ENCODE results near the gene HTT.
"Not testable (repeated sequence)": the region's sequence is repeated elsewhere in the genome, so short reads cannot be mapped to it uniquely, and the experiment has no call there.

The HTT gene

DNA sequence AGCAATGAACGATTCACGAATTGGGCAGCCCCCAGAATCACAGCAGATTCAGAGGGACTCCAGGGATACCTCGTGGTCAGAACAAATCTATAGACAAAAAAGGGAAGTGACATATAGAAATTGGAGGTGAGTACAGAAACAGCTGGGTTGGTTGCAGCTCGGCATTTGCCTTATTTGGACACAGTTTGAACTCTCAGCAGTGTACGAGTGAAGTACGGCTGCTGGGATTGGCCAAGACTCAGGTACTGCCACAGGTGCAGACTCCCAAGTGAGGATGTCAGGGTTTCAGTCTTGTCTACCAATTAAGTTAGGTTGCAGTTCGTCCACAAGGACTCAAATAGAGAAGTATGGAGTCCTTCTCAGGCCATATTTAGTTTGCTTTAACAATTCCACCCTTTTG, 28.3 kb upstream of the HTT start:
- DNase-seq (ENCODE audit: low spot score) = no peak

DNA sequence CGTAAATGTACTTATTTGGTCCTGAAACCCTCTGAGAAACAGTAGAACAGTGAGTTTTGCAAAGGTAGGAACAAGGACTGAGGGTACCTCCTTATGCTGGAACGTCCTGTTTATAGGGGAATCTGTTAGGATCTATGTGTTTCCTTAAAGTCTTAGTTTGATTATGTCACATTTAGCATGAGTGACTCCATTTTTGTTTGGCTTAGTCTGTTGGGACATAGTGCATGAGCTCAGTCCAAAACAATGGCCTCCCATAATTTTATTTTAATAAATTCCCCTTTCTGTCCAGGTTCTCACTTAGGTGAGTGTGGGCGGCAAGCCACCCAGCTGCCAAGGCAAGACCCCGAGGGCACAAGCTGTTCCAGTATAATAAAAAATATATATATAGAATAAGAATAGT, 27.9 kb upstream of the HTT start:
- no peak for DNase-seq (ENCODE audit: low spot score)

DNA sequence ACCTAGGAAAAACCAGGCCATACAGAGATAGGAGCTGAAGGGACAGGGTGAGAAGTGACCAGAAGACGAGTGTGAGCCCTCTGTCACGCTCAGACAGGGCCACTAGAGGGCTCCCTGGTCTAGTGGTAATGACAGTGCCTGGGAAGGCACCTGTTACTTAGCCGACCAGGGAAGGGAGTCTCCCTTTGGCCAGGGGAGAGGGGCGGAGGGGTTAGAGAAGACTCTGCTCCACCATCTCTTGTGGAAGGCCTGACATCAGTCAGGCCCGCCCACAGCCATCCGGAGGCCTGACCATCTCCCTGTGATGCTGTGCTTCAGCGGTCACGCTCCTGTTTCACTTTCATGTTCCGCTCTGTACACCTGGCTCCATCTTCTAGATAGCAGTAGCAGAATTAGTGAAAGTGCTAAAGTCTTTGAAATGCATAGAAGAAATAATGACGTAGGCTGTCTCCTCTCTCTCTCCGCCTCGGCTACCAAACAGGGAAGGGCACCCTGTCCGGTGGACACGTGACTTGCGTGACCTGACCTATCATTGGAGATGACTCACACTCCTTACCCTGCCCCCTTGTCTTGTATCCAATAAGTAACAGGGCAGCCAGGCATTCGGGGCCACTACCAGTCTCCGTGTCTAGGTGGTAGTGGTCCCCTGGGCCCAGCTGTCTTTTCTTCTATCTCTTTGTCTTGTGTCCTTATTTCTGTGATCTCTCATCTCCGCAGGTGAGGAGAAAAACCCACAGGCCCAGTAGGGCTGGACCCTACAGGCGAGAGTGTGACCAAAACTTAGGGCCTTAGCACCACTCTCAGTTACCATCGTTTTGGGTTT, 26.8 kb upstream of the HTT start:
- DNase-seq (ENCODE audit: low spot score) = peak; percentile 66

DNA sequence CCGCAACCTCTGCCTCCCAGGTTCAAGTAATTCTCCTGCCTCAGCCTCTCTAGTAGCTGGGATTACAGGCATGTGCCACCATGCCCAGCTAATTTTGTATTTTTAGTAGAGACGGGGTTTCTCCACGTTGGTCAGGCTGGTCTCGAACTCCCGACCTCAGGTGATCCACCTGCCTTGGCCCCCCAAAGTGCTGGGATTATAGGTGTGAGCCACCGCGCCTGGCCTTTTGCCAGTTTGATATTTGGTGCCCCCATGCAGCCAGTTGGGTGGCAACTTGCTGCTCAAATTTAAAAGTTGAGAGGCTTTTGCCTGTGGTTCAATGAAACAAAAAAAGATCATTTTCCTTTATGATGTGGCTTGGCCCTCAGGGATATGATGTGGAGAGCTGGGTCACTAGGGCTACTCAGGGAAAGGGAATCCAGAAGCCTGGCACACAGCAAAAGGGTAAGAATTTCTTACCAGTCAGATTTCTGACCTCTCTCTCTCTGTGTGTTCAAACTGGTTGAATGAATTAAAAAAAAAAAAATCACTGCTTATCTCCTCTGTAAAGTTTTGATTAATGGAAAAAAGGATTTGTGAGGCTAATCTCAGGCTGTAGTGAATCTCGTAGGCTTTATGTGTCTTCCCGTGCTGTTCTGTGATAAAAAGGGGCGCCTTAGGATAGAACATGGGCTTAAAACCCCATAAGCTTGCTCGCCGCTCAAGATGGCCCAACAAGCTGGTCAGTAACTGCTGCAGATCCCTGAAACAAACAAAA, 23.2 kb upstream of the HTT start:
- not testable (repeated sequence) for DNase-seq (ENCODE audit: low spot score)

DNA sequence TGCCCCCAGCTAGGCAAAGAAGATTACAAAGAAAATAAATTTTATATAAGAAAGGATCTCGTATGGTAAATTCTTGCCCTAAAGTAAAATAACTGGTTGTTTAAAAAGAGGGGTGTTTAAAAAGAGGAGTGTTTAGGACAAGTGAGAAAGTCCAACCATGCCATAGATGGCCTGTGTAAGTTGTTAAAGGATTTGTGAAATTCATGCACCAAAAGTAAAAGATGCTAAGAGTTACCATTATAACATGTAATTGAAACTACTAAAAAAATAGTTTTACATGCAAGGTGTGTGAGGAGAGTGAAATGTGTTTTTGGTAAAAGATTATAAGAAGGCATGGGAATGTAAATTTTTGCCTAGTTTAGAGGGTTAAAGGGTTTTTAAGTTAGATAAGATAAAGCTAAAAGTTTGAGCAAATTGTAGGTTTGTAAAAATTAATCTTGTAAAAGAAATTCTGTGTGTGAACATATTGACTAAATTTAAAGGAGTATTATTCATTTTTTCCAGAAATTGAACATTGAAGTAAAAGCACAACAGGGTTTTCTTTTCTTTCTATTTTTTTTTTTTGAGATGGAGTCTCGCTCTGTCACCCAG, 20.2 kb upstream of the HTT start:
- no peak for DNase-seq (ENCODE audit: low spot score)

DNA sequence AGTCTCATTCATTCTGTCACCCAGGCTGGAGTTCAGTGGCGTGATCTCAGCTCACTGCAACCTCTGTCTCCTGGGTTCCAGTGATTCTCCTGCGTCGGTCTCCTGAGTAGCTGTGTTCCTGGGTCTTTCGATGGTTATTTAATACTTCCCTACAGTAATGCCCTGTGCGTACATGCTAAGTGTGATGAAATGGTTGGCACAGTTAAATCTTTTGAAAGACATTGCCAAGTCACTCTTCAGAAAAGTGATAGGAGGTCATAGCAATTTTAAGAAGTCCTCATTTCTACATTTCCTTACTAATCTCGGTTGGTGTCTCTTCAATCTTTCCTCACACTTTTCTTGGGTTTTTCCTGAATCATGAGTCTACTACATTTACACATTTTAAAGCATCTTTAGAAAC, 14.5 kb upstream of the HTT start:
- no peak for DNase-seq (ENCODE audit: low spot score)

DNA sequence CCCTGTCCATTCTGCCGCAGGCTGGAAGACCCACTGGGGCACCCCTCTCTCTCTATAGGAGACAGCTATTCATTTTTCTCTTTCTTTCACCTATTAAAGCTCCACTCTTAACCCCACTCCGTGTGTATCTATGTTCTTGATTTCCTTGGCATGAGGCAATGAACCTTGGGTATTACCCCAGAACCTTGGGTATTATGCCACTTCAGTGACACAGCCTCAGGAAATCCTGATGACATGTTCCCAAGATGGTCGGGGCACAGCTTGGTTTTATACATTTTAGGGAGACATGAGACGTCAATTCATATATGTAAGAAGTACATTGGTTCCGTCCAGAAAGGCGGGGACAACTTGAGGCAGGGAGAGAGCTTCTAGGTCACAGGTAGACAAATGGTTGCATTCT, 13.5 kb upstream of the HTT start:
- no peak for DNase-seq (ENCODE audit: low spot score)

DNA sequence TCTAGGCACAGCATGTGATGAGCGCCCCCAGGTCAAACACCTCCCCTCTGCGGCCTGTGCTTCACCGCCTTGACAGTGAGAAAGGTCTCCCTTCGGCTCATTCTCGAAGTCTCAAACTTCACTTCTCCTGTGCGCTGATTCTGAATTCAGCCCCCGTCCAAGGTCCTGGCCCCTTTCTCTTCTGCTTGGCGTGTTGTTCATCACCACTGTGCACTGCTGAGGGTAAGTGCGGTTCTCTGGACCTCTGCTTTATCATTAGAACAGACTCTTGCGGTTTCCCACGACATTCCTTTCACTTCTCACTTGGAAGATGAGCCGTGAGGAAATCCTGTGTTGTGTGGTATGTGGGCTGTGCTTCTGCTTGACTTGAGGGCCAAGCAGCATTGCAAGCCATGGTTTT, 12.0 kb upstream of the HTT start:
- DNase-seq (ENCODE audit: low spot score) = no peak

DNA sequence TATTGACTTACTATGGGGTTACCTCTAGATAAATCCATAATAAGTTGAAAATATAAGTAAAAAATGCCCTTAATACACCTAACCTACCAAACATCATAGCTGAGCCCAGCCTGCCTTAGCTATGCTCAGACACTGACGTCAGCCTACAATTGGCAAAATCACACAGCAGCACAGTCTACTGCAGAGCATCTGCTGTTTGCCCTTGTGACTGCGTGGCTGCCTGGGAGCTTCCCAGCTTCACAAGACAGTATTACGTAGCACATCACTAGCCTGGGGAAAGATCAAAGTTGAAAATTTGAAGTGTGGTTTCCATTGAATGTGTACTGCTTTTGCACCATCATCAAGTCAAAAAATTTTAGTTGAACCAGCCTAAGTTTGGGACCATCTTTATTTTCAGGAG, 8.9 kb upstream of the HTT start:
- no peak for DNase-seq (ENCODE audit: low spot score)

DNA sequence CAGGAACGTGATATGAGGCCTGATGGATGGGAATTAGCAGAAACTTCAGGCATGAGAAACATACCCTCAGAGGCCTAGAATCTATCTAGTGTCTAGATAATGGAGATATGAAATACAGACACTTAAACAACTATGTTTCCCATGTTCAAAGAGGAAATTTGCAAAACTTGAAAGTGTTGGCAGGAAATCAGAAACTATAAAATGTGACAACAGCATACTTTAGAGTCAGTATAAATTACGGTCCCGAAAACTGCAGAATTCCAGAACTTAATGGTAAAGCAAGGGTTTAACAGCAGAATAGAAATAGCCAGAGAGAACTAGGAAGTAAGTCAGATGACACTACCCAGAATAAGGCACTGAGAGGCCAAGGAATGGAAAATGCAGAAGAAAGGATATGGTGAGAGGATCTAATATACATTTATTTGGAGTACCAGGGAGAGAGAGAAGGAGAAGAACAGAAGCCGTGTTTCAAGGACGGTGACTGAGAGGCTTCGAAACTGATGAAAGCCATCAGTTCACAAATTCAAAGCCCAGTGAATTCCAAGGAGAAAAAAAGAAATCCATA, 7.6 kb upstream of the HTT start:
- no peak for DNase-seq (ENCODE audit: low spot score)

DNA sequence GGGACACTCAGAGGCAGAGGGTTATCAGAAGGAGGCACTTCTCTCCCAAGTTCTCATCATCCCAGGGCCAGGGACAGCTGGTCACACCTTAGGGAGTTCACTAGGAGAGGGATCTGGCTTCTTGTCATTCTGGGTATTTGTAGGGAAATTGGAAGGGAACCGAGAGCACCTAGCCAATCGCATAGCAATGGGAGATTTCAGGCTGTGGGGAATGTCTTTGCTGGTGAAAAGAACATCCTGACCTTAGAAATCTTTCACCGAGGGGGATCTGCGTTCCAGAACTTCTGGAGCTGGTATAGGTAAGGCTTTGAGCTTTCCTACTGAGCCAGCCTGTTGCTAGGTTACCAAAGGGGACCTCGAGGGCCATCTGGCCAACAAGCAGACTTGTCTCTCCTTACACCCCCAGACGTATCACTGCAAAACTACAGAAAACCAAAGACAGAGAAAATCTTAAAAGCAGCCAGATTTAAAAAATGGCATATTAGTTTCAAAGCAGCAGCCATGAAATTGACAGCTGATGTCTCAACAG, 6.9 kb upstream of the HTT start:
- DNase-seq (ENCODE audit: low spot score) = no peak

DNA sequence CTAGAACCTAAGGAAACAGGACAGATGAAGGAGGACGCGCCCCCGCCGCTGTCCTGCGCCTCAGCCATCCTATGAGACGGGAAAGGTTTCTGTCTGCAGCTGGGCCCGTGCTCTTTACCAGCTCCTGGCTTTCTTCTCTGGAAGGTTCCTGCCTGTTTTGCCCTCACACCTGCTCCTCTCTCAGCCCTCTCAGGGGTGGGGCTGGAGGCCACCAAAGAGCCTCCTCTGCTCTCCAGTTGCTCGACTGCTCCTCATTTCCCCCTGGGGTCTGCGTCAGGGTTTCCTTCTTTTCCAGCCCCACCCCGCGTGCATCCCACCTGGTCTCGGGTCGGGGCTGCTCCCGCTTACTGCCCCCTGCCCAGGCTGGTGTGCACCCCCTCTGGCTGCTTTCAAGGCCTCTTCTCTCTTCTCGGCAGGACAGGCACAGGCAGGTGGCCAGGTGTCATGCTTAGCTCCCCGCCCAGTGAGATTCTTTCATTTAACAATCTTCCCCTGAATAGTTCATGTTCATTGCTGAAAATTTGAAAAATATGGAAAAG, 4.8 kb upstream of the HTT start:
- DNase-seq (ENCODE audit: low spot score) = no peak

DNA sequence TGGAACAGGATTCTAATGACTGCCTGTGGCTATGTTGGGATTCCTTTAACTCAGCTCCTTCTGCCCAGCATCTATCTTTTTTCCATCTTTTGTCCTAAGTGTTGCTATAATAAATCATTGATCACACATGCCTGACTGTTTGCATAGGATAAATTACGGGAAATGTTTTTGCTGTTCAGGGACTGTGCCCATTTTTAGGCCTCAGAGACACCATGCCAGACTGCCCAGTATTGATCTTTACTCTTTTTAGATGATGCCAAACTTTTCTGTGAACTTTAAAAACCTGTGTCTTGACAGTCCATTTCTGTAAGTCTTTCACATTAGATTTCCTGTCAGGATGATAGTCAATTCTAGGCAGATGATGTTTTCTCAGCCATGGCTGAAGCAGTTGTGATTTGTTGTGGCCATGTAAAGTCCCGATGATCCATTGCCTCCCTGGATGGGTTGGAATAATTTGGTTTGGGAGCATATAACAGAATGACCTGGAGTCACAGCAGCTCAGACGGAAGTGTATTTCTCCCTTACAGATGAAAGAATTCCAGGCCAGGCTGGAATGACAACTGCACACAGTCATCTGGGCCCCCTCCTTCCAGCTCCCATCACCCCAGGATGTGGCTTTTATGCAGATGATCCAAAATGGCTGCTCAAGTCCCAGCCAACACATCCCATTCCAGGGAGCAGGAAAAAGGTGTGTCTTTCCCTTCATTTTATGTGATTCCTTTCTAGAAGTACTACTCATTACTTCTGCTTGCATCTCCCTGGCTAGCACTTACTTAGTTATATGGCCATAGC, 3.6 kb upstream of the HTT start:
- DNase-seq (ENCODE audit: low spot score) = no peak

DNA sequence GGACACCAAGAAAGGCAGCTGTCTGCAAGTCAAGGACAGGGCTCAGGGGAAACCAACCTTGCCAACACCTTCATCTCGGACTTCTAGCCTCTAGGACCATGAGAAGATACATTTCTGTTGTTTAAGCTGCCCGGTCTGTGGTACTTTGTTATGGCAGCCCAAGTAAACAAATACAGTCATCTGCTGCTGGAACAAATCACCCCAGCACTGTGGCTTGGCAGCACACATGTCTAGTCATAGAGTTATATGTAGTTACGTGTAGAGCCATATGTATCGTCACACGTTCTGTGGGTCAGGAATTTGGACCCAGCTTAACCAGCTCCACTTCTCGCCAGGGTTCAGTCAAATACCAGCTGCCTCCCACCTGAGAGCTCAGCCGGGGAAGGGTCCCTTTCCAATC, 2.7 kb upstream of the HTT start:
- DNase-seq (ENCODE audit: low spot score) = no peak

DNA sequence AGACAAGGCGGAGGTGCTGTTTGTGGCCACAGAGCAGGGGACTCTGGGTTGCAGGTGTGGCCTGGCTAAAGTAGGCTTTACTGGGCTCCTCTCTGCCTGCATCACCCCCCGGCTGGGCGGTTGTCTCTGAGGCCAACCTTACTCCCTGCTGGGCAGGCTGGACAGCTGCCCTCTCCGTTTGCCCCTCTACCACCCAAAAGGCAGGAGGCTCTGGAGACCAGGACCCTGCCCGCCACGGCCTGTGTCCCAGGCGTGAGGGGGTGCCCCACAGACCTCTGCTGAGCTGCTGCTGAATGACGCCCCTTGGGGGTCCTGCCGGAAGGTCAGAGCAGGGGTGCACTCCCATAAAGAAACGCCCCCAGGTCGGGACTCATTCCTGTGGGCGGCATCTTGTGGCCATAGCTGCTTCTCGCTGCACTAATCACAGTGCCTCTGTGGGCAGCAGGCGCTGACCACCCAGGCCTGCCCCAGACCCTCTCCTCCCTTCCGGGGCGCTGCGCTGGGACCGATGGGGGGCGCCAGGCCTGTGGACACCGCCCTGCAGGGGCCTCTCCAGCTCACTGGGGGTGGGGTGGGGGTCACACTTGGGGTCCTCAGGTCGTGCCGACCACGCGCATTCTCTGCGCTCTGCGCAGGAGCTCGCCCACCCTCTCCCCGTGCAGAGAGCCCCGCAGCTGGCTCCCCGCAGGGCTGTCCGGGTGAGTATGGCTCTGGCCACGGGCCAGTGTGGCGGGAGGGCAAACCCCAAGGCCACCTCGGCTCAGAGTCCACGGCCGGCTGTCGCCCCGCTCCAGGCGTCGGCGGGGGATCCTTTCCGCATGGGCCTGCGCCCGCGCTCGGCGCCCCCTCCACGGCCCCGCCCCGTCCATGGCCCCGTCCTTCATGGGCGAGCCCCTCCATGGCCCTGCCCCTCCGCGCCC, 1.1 kb upstream of the HTT start:
- DNase-seq (ENCODE audit: low spot score) = peak; percentile 46

DNA sequence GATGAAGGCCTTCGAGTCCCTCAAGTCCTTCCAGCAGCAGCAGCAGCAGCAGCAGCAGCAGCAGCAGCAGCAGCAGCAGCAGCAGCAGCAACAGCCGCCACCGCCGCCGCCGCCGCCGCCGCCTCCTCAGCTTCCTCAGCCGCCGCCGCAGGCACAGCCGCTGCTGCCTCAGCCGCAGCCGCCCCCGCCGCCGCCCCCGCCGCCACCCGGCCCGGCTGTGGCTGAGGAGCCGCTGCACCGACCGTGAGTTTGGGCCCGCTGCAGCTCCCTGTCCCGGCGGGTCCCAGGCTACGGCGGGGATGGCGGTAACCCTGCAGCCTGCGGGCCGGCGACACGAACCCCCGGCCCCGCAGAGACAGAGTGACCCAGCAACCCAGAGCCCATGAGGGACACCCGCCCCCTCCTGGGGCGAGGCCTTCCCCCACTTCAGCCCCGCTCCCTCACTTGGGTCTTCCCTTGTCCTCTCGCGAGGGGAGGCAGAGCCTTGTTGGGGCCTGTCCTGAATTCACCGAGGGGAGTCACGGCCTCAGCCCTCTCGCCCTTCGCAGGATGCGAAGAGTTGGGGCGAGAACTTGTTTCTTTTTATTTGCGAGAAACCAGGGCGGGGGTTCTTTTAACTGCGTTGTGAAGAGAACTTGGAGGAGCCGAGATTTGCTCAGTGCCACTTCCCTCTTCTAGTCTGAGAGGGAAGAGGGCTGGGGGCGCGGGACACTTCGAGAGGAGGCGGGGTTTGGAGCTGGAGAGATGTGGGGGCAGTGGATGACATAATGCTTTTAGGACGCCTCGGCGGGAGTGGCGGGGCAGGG, 568 bp downstream of the HTT start:
- DNase-seq (ENCODE audit: low spot score) = peak; percentile 72

DNA sequence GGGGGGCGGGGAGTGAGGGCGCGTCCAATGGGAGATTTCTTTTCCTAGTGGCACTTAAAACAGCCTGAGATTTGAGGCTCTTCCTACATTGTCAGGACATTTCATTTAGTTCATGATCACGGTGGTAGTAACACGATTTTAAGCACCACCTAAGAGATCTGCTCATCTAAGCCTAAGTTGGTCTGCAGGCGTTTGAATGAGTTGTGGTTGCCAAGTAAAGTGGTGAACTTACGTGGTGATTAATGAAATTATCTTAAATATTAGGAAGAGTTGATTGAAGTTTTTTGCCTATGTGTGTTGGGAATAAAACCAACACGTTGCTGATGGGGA, 1.1 kb downstream of the HTT start:
- DNase-seq (ENCODE audit: low spot score) = no peak

DNA sequence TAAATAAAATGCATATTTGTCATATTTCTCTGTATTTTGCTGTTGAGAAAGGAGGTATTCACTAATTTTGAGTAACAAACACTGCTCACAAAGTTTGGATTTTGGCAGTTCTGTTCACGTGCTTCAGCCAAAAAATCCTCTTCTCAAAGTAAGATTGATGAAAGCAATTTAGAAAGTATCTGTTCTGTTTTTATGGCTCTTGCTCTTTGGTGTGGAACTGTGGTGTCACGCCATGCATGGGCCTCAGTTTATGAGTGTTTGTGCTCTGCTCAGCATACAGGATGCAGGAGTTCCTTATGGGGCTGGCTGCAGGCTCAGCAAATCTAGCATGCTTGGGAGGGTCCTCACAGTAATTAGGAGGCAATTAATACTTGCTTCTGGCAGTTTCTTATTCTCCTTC, 3.3 kb downstream of the HTT start:
- DNase-seq (ENCODE audit: low spot score) = no peak

DNA sequence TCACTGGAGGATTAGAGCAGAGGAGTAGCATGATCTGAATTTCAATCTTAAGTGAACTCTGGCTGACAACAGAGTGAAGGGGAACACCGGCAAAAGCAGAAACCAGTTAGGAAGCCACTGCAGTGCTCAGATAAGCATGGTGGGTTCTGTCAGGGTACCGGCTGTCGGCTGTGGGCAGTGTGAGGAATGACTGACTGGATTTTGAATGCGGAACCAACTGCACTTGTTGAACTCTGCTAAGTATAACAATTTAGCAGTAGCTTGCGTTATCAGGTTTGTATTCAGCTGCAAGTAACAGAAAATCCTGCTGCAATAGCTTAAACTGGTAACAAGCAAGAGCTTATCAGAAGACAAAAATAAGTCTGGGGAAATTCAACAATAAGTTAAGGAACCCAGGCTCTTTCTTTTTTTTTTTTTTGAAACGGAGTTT, 5.2 kb downstream of the HTT start:
- DNase-seq (ENCODE audit: low spot score) = no peak
